HG03025 (cell line): ENCODE measurements around the gene EGLN3.
"Not testable (repeated sequence)": the region's sequence is repeated elsewhere in the genome, so short reads cannot be mapped to it uniquely, and the experiment has no call there.

Source experiments
- ATAC-seq: cut with Tn5 transposase; IDR thresholded peaks from one replicate; pipeline ENCODE4 v1.9.1; 2021; ENCODE audit warnings: mild to moderate bottlenecking, moderate library complexity; ENCODE audit not compliant: unreplicated experiment, low FRiP score

EGLN3 gene

DNA sequence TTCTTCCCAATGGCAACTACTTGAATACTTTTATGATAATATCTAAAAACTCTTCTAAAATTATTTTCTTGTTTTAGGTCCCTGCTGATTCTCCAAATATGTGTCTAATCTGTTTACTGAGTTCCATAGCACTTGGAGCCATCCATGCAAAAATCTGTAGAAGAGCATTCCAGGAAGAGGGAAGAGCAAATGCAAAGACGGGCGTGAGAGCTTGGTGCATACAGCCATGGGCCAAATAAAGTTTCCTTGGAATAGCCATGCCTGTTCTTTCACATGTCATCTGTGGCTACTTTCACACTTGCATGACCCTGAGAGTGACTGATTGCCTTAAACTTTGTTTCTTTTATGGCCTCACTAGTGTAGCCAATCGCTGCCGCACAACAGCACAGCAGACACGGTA is 13.0 kb upstream of the EGLN3 start:
- no peak for ATAC-seq

DNA sequence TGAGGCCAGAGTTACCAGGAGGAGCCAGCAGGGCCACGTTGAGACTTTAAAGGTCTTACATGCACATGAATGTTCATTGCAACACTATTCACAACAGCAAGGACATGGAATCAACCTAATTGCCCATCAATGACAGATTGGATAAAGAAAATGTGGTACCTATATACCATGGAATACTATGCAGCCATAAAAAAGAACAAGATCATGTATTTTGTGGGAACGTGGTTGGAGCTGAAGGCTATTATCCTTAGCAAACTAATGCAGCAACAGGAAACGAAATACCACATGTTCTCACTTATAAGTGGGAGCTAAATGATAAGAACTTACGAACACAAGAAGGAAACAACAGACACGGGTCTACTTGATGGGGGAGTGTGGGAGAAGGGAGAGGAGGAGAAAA is 11.6 kb upstream of the EGLN3 start:
- ATAC-seq: not testable (repeated sequence)

GRCh38 chr14:33962016-33962415 is 11.1 kb upstream of the EGLN3 start:
- ATAC-seq: no peak

DNA sequence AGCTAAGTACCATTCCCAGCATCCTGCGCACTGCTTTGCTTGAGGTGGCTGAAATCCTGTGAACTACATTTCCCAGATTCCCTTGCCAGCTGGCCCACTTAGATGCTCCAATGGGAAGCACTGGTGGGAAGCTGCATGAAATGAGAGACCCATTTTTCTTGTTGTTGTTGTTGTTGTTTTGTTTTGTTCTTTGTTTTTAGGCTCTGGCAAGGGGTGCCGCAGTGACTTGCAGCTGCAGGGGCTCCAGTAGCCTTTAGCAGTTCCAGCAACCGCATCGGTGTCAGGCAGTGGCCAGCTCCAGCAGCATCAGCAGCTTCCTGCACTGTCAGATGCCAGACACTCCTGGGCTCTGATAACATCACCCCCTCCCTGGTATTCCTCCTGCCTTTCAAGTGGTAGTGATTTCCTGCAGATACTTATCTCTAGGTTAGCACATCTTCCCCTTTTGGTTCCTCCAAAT is 8.8 kb upstream of the EGLN3 start:
- ATAC-seq: no peak

GRCh38 chr14:33958605-33959226 is 7.8 kb upstream of the EGLN3 start:
- no peak for ATAC-seq

DNA sequence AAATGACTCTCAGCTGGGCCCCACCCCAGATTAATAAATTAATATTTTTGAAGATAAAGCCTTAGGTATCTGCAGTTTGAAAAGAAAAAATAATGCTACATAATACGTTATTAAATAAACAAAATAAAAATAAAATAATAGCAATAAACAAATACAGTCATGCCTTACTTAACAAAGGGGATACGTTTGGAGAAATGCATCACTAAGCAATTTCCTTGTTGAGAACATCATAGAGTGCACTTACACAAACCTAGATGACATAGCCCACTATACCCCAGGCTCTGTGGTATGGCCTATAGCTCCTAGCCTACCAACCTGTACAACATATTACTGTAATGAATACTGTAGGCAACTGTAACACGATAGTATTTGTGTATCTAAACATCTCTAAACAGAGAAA is 7.1 kb upstream of the EGLN3 start:
- no peak for ATAC-seq

DNA sequence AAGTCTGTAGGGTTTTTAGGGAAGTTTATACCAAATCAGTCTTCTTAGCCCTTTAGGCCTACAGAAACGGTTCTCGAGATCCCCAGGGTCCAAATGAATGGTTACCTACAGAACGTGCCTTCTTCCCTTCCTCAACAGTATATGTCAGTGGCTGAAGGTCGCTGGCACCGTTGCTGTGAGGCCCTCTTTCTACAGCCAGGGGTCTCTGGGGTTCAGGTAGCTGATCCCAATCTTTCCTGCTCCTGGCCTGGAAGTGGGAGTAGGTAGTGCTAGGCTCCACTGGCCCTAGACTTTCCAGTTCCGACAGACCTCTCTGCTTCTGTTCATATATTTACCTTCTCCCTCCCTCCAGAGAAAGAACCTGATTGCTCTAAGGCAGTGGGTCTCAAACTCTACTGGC is 6.4 kb upstream of the EGLN3 start:
- no peak for ATAC-seq

DNA sequence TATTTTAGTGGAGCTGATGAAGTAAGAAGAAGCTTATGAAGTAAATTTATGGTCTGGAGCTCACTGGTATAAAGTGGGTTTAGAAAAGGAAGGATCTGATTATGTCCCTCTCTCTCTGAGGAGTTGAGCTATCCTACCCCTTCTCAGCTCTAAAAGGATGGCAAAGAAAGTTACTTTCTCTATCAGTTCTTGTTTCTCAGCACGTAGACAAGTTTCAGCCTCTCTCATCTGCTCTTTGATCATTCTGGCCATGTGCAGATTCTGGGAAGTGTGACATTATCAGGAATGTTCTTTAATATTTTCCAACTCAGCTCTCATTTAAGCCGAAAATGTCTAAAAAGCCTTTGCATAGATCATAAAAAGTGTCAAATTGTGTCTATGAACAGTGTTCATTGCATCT is 5.8 kb upstream of the EGLN3 start:
- ATAC-seq: no peak

DNA sequence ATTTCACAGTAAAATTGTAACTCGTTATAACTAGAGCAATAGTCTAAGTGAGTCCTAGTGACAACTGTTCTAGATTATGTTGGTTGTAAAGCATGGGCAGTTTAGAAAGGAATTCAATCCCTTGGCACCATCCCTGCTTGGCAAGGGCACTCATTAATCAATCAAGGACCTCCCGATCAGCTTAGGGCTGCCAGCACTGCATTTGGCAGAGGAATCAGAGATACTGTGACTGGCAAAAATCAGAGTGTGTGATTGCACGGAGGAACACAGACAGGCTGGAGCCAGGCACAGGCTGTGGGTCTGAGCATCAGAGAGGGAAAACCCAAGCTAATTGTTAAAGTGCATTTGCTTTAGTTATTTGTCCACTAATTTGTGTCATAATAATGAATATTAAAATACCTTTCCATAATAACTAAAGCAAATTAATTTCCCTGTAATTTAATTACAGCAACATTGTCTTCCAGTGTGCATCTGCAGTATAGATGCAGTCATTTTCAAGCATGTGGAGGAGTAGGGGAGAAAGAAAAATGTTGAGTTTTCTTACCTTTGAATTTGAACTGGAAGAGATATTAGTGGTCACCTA is 3.2 kb upstream of the EGLN3 start:
- ATAC-seq: no peak

GRCh38 chr14:33952541-33952940 is 1.7 kb upstream of the EGLN3 start:
- no peak for ATAC-seq

- no peak for ATAC-seq
These were observed 438 bp upstream of the EGLN3 start for GRCh38 chr14:33951183-33951840.

DNA sequence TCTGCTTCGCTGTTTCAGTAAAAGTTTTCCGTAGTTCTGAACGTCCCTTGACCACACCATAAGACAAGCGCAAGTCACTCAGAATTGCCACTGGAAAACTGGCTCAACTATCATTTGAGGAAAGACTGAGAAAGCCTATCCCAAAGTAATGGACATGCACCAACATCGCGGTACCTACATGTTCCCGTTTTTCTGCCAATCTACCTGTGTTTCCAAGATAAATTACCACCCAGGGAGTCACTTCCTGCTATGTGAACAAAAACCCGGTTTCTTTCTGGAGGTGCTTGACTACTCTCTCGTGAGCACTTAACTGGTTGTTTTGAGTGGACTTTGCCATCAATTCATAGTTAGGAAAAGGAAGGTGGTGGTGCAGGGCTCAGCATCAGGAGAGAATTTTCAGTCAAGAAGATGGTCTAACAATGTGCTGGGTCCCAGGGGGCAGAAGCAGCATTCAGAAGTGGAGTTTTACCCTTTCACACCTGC is 1.4 kb downstream of the EGLN3 start:
- no peak for ATAC-seq

DNA sequence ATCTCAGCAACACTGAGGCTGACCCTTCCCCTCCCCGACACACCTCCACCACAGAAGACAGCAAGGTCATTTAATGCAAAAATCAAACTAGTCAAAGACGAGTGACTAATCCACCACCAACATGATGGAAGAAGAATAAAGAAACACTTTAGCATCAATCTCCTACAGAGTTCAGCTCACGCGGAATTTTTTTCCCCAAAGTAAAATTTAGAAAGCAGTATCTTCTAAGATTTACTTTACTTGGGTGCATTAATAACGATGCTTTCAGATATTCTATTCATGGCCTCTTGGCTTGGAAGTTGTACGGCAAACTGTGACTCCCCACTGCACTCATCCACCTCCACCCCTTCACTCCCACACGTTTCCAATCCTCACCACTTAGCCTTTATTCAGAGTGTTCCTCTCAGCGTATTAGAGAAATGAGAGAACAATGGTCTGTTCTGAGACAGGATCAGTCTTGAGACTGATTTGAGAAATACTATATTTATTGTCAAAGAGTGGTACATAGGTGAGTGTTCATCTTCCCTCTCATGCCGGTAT is 1.9 kb downstream of the EGLN3 start:
- no peak for ATAC-seq

DNA sequence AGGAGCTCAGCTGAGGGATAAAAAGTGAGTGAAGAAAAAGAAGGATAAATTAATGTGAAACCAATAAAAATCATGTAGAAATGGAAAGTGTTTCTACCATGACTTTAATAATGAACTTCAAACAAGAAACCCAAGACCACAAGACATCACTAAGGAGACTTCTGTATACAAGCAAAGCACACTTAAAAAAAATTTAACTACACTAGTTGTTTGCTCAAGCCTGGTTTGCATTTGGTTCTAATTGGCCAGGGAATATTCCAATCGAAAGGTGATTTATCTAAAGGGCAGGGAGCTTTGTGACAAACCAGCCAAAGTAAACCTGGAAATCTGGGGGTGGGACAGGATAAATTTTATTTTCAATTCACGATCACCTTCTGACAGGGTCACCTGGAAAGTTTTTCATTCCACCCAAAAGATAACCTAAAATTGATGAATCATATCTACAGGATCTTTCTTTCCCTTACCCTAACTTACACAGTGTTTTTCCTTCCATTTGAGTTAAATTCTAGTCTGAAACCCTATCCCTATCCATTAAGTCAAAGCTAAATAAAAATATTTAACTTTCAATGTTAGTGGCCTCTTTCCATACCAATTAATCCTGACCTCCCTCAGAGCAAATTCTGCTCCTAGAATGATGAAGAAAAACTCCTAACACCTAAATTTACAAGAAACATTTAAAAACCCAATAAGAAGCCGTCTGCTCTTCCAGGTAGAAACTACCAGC is 2.6 kb downstream of the EGLN3 start:
- ATAC-seq: no peak

- no peak for ATAC-seq
These were observed 4.0 kb downstream of the EGLN3 start for GRCh38 chr14:33946679-33947476.

DNA sequence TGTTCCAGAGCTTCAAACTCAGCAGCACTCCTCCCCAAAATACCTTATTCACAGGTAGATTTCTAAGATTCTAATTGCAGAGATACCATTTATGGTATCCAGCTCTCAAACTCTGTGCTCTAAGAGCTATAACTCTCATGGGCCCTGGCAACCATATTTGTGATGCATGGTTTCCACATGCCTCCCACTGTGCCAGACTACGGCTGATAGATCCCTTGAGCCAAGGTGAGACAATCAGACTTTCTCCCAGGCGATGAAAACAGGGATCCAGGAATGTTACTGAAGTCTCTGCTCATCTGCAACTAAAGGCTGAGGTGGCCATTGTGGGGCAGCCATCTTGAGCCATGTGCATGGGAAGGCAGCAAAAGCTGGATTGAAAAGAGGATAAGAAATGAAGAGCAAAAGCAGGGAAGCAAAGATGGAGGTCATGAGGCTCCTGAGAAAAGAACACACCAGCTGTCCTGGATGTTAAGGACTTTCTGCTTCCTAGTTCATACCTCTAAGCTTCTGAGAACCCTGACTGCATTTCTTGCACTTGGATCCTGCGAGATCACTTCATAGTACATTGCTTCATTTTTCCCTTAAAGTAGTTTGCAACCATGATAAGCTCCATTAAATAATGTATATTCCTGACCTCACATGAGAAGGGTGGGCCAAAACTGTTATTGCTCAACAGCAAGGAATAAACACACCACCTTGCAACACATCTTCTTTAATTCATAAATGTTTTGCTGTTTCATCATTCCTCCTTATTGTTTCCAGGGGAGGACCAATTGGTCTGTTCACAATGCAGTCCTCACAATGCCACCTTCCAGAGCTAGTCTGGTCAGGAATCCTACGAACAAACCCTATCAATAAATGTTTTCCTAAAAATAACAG is 5.4 kb downstream of the EGLN3 start:
- ATAC-seq: no peak

GRCh38 chr14:33943096-33943883 is 7.6 kb downstream of the EGLN3 start:
- ATAC-seq: no peak

DNA sequence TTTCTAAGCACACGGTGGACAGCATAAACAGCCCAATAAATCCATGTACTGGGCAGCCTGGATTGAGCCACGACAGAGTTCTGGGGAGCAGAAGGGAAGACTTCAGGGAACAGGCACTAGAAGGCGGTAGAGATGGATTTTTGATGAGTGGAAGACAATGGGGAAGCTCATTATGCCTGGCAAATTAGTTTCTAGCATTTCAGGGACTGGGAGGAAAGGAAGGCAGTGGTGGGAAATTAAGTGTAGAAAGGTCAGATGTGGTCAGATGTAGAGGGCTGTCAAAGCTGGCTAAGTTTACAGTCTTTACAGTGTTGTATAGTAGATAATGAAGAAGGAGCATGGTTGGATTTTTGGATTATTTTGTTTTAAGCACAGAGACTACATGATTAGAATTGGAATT is 9.2 kb downstream of the EGLN3 start:
- no peak for ATAC-seq
